Measurements from ENCODE around the gene ECSIT.

- TF ChIP-seq EZH2 (IDR thresholded peaks at IDR 0.05; ENCODE audit: low read length) (no peak), CTCF (optimal IDR thresholded peaks at IDR 0.05 in 1 of 3, IDR thresholded peaks at IDR 0.05 in 1 of 3, conservative IDR thresholded peaks at IDR 0.05 in 1 of 3; ENCODE audit: extremely low read depth in 1 of 3, insufficient read depth in 2 of 3, low read length in 3 of 3) (peak; percentile 20 to 55 (median 30))
Observed at GRCh38 chr19:11551603-11552235, 22.8 kb upstream of the ECSIT start.

Measured in keratinocyte (primary cell).